Esophagus mucosa (tissue), 1 donor: ENCODE results near the gene MIS12. TPM values are rescaled to one million over a fixed set of nuclear protein-coding genes. Genes with fewer than 3 reads are reported as not detected.
A peak's percentile ranks its signal among the peaks of the same experiment; 100 is the strongest.

ENCODE experiments used
- ATAC-seq: fragments of 200-7000 bp; cut with Tn5 transposase; one replicate; pipeline ENCODE4 v1.9.1; 2020
- total RNA-seq: library from RNA; stranded (reverse); gene quantifications from one replicate; pipeline ENCODE4 v1.2.4, GENCODE V29; 2023
- donor health status: DM: yes; HTN: yes; CAD: no.

Gene MIS12
- total RNA-seq, 1 donor from 2014 or later, result 8.1 TPM

GRCh38 chr17:5500589-5501391 lies 14.4 kb downstream of the MIS12 start:
- peak; percentile 44 for ATAC-seq

GRCh38 chr17:5501685-5502084 lies 15.3 kb downstream of the MIS12 start:
- ATAC-seq, result no peak

GRCh38 chr17:5502552-5502951 lies 16.2 kb downstream of the MIS12 start:
- no peak for ATAC-seq

- no peak for ATAC-seq
Measured at GRCh38 chr17:5506307-5506706, 19.9 kb downstream of the MIS12 start.

GRCh38 chr17:5508810-5509209 lies 22.4 kb downstream of the MIS12 start:
- no peak for ATAC-seq

GRCh38 chr17:5509482-5509881 lies 23.1 kb downstream of the MIS12 start:
- no peak for ATAC-seq

GRCh38 chr17:5510771-5511170 lies 24.4 kb downstream of the MIS12 start:
- ATAC-seq, result peak; percentile 30

GRCh38 chr17:5511401-5512225 lies 25.2 kb downstream of the MIS12 start:
- no peak for ATAC-seq

GRCh38 chr17:5513628-5514027 lies 27.3 kb downstream of the MIS12 start:
- no peak for ATAC-seq

- no peak for ATAC-seq
Measured at GRCh38 chr17:5514976-5515375, 28.6 kb downstream of the MIS12 start.

GRCh38 chr17:5516060-5516792 lies 29.9 kb downstream of the MIS12 start:
- ATAC-seq, result peak; percentile 36

GRCh38 chr17:5522476-5522875 lies 36.1 kb downstream of the MIS12 start:
- no peak for ATAC-seq

- no peak for ATAC-seq
Measured at GRCh38 chr17:5523249-5523648, 36.9 kb downstream of the MIS12 start.

- ATAC-seq, result peak; percentile 35
Measured at GRCh38 chr17:5526821-5527598, 40.6 kb downstream of the MIS12 start.

- no peak for ATAC-seq
Measured at GRCh38 chr17:5527601-5528250, 41.4 kb downstream of the MIS12 start.

- no peak for ATAC-seq
Measured at GRCh38 chr17:5530265-5531084, 44.1 kb downstream of the MIS12 start.

GRCh38 chr17:5531085-5531418 lies 44.7 kb downstream of the MIS12 start:
- ATAC-seq, result no peak

- ATAC-seq, result no peak
Measured at GRCh38 chr17:5532581-5532980, 46.2 kb downstream of the MIS12 start.

- ATAC-seq, result no peak
Measured at GRCh38 chr17:5533486-5534315, 47.3 kb downstream of the MIS12 start.

GRCh38 chr17:5535436-5535835 lies 49.1 kb downstream of the MIS12 start:
- no peak for ATAC-seq
